Epithelial cell of proximal tubule (primary cell): ENCODE data around the gene TIMM17A. TPM values are rescaled to one million over a fixed set of nuclear protein-coding genes. Genes with fewer than 3 reads are reported as not detected.

ENCODE experiments used
- total RNA-seq: library from RNA; depleted of rRNA; stranded (reverse); fragments of >200 nt; gene quantifications from 2 replicates; pipeline ENCODE4 v1.2.3, GENCODE V29; 2015

Gene TIMM17A
- total RNA-seq, 1 donor from 2014 or later, result 59.6 TPM

Other genes with a start within 250 kb of the TIMM17A start
- 16.3 and 21.7 TPM in 2 replicates for gene IPO9, start 126.3 kb upstream of the TIMM17A start, total RNA-seq
- 10.9 and 22.4 TPM in 2 replicates for gene SHISA4, start 66.6 kb upstream of the TIMM17A start, total RNA-seq
- gene LMOD1, start 9.0 kb upstream of the TIMM17A start, total RNA-seq, result not detected in 2 replicates
- gene RNPEP, start 27.1 kb downstream of the TIMM17A start, total RNA-seq, result 81.8 and 124 TPM in 2 replicates
- gene ELF3, start 55.1 kb downstream of the TIMM17A start, total RNA-seq, result 70.2 and 265 TPM in 2 replicates
- gene GPR37L1, start 167.4 kb downstream of the TIMM17A start, total RNA-seq, result 0.06 and 0.07 TPM in 2 replicates
- gene ARL8A, start 189.2 kb downstream of the TIMM17A start, total RNA-seq, result 33.8 and 47.0 TPM in 2 replicates
- 0.06 TPM in 1 of 2 replicates, not detected in the other for gene PTPN7, start 205.1 kb downstream of the TIMM17A start, total RNA-seq
- under 0.01 TPM in 1 of 2 replicates, not detected in the other for gene LGR6, start 238.3 kb downstream of the TIMM17A start, total RNA-seq